Left renal pelvis (tissue), 4 donors: ENCODE data around the gene CAMKMT. TPM values are rescaled to one million over a fixed set of nuclear protein-coding genes. Genes with fewer than 3 reads are reported as not detected.

Source experiments
- DNase-seq, 4 donors: peaks; one replicate each; pipeline ENCODE4 v3.0.0-alpha.2; 2013; ENCODE audit warnings: low read depth in 4 of 4, low spot score in 3 of 4
- polyA plus RNA-seq, 4 donors: library from polyadenylated mRNA; unstranded; fragments of 120-200 nt; gene quantifications; one replicate each; pipeline ENCODE4 v1.2.1, GENCODE V29; 2013; ENCODE audit not compliant: insufficient read length in 4 of 4

CAMKMT gene
- polyA plus RNA-seq, 4 donors, result 6.3 to 15.5 (median 14.4) TPM

- no peak for DNase-seq
Measured at GRCh38 chr2:44632931-44633689, 271.4 kb downstream of the CAMKMT start.

DNA sequence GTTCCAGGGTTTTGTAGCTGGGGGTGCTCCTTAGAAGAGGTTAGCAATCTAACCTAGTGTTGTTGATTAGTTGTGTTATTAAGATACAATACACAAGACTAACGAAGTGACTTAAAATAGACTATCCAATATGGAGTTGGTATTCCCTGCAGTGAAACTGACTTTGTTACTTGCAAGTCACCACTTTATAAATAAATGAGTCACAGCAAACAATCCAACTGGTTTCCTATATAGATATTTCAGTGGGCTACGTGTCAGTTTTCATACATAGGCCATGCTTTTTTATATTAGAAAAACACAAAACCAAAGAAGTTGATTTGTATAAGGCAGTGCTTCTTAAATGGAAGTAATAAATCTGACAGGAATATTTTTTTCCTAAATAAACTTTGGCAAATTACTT is 274.0 kb downstream of the CAMKMT start:
- DNase-seq, result no peak

GRCh38 chr2:44638649-44639048 is 276.9 kb downstream of the CAMKMT start:
- DNase-seq, result no peak

GRCh38 chr2:44639399-44639798 is 277.7 kb downstream of the CAMKMT start:
- no peak for DNase-seq

- no peak for DNase-seq
Measured at GRCh38 chr2:44642123-44642857, 280.5 kb downstream of the CAMKMT start.

DNA sequence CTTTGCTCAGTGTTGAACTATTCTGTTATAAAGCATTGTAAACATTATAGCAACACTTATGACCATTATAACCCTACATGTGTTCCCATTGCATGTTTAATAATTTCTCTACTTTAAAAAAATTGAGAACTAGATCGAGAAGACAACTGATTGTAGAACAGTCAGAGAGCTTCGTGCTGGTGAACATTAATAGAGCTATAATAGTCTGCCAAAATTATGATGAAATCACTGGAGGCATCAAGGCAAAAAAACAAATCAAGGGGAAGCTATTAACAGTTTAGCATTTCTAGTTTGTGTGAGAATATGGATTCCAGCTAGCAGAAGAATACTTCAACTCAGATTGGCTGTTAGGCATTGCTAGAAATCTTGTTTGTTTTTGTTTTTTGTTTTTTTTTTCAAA is 284.2 kb downstream of the CAMKMT start:
- DNase-seq, result no peak

DNA sequence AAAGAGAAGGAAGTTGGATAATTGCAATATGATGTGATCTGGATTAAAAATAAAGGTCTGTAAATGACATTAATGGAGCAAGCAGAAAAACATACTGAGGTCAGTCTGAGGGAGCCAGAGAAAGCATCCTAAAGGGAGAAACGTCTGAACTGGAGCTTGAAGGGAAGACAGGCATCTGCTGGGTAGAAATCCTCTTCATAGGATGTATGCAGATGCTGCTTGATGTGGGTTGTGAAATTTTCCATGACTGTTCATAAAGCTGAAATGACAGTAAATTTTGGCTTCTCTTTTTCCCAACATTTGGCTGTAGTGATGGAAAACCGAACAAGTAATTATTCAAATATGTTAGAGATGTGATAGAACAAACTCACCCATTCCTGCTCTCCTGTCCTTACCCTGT is 287.6 kb downstream of the CAMKMT start:
- no peak for DNase-seq

- DNase-seq, result no peak
Measured at GRCh38 chr2:44650796-44651195, 289.0 kb downstream of the CAMKMT start.

DNA sequence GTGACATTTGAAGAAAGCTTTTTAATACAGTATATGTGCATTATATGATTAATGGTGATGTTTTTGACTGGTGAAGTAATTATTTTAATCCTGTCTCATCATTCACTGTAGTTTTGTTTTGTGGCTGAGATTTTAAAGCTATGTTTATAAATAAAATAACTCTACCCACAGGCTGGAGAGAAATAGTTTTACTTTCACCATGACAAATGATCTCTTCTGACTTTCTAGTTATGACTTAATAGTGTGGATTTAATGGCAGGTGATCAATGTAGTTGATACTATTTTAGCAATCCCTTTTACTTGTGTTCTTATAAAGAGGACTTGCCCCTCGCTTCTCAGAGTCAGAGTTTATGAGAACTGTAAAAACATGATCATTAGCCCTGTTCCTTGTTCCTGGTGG is 290.2 kb downstream of the CAMKMT start:
- no peak for DNase-seq

DNA sequence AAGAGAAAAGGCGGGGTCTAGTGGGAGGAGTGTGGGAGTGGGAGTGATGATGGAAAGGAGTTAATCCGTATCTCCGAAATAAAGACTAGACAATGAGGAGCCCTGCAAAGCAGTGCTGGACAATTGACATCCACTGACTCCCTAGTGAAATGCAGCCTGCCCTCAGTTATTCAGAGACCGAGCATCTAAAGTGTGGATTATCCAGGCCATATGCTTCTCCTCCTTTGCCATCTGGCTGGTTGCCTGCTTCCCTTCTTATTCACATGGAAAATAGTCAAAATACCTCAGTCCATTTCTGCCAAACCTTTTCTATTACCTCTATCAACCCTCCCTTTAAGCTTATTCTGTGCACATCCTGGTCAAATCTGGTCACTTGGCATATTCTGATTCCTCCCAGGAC is 291.0 kb downstream of the CAMKMT start:
- no peak for DNase-seq

DNA sequence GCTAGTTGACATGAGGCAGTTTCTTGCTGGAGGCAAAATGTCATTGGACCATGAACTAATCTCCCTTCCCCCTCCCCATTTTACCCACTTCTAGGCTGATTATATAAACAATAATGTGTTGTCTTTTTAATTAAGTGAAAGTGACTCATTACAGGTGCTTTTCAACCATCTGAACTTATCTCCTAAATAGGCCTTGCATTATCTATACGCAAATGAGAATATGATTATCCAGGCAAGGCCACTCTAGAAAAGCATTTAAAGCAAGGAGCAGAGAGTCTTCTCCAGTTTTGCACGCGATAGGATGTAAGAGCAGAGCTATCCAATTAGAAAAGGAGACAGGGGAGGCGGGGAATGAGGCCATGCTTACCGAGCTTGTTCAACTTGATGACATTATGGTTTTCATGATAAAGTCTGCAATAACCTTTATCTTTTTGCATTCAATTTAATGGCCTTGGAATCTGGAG is 293.7 kb downstream of the CAMKMT start:
- no peak for DNase-seq

- DNase-seq, result no peak
Measured at GRCh38 chr2:44656460-44656859, 294.7 kb downstream of the CAMKMT start.

GRCh38 chr2:44663471-44664073 is 301.8 kb downstream of the CAMKMT start:
- no peak for DNase-seq

DNA sequence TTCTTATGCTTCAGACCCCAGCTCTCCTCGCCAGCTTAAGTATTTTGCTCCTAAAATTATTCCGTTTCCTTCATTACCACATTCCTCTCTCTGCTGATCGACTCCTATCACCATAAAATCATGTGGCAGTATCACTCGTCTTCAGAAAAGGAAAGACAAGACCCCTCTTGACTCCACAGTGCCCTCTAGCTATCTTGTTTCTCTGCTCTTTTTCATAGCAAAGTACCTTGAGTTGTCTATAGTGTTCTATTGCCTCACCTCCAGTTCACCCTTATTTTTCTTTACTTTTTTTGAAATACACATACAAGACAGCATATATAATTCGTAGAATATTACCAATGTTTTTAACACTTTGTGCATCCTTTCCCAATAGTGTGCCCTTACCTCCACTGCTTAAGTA is 306.6 kb downstream of the CAMKMT start:
- DNase-seq, result no peak

GRCh38 chr2:44671276-44671675 is 309.5 kb downstream of the CAMKMT start:
- DNase-seq, result no peak

GRCh38 chr2:44671916-44672315 is 310.2 kb downstream of the CAMKMT start:
- DNase-seq, result no peak

- no peak for DNase-seq
Measured at GRCh38 chr2:44672431-44672830, 310.7 kb downstream of the CAMKMT start.

GRCh38 chr2:44674473-44675284 is 312.9 kb downstream of the CAMKMT start:
- DNase-seq, result peak in 1 of 4 donors; percentile 17

DNA sequence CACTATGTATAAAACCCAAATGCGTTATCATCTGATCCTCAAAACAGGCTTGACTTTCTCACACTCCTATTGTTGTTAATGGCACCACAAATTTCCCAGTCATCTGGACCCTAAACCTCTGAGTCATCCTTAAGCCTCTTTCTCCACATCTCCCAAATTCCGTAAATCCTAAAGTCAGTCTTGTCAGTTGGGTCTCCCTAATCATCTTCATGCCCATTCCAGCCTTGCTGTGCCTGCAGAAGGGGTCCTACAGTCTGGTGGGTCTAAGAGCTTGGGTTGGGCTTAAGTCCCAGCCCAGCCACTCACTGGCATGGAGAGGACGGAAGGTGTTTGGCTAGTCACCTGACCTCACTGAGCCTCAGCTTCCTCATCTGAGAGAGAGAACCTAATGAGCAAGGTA is 314.6 kb downstream of the CAMKMT start:
- DNase-seq, result no peak

DNA sequence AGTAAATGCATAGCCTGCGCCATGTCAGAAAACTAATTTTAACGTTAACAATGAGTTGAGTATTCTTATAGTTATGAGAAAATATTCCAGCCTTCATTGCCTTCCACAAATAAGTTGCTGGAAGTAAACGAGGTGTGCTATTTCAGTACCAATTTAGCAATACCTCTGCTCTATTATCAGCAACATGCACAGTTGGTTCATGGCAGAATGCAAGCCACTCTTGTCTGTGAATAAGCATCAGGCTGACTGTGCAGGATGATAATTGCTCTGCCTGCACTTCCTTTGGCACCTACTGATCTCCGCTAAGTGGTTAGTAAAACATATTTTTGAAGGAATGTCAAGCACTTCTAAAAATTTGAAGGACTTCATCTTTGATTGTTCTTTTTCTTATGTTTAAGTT is 317.8 kb downstream of the CAMKMT start:
- no peak for DNase-seq

DNA sequence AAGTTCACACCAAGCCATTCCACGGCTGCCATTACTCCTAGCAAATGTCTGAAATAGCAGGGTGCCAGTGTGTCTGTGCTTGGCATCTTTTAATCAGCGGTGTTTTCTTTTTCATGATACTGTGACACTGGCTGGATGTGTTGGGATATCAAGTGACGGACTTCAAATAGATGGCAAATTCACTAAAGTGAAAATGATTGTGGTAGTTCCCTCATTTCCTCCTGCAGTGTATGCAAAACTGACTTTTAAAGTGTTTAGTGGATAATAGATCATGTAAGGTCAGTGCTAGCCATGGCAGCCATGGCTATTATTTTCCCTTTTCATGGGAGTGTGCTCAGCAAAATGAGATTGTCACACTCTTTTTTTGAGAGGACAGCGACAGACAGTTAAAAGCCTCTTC is 318.2 kb downstream of the CAMKMT start:
- DNase-seq, result peak in 1 of 4 donors; percentile 14
